Measurements from ENCODE around the gene PAXX.

The PAXX gene

GRCh38 chr9:137034039-137034708 lies 42.0 kb downstream of the PAXX start:
- H3K4me3 ChIP-seq (ENCODE audit: low read length): no peak overlapping the region
- TF ChIP-seq ZNF274 (IDR thresholded peaks at IDR 0.05; ENCODE audit: low read depth, low read length): no peak

GRCh38 chr9:137034709-137035506 lies 42.7 kb downstream of the PAXX start:
- no peak overlapping the region for H3K4me3 ChIP-seq (ENCODE audit: low read length)
- no peak for TF ChIP-seq ZNF274 (IDR thresholded peaks at IDR 0.05; ENCODE audit: low read depth, low read length)

- H3K4me3 ChIP-seq (ENCODE audit: low read length): no peak overlapping the region
- TF ChIP-seq ZNF274 (IDR thresholded peaks at IDR 0.05; ENCODE audit: low read depth, low read length): no peak
These were observed 43.2 kb downstream of the PAXX start for GRCh38 chr9:137035507-137035834.

GRCh38 chr9:137035937-137036336 lies 43.7 kb downstream of the PAXX start:
- no peak for TF ChIP-seq ZNF274 (IDR thresholded peaks at IDR 0.05; ENCODE audit: low read depth, low read length)
- H3K4me3 ChIP-seq (ENCODE audit: low read length): no peak overlapping the region

- no peak for TF ChIP-seq ZNF274 (IDR thresholded peaks at IDR 0.05; ENCODE audit: low read depth, low read length)
- H3K4me3 ChIP-seq (ENCODE audit: low read length): no peak overlapping the region
These were observed 44.8 kb downstream of the PAXX start for GRCh38 chr9:137037035-137037434.

- TF ChIP-seq ZNF274 (IDR thresholded peaks at IDR 0.05; ENCODE audit: low read depth, low read length): no peak
- no peak overlapping the region for H3K4me3 ChIP-seq (ENCODE audit: low read length)
These were observed 45.3 kb downstream of the PAXX start for GRCh38 chr9:137037483-137037882.

- no peak overlapping the region for H3K4me3 ChIP-seq (ENCODE audit: low read length)
- TF ChIP-seq ZNF274 (IDR thresholded peaks at IDR 0.05; ENCODE audit: low read depth, low read length): no peak
These were observed 46.7 kb downstream of the PAXX start for GRCh38 chr9:137038916-137039315.

- H3K4me3 ChIP-seq (ENCODE audit: low read length): no peak overlapping the region
- TF ChIP-seq ZNF274 (IDR thresholded peaks at IDR 0.05; ENCODE audit: low read depth, low read length): no peak
These were observed 47.6 kb downstream of the PAXX start for GRCh38 chr9:137039611-137040366.

- TF ChIP-seq ZNF274 (IDR thresholded peaks at IDR 0.05; ENCODE audit: low read depth, low read length): no peak
- H3K4me3 ChIP-seq (ENCODE audit: low read length): no peak overlapping the region
These were observed 48.3 kb downstream of the PAXX start for GRCh38 chr9:137040568-137040967.

GRCh38 chr9:137041124-137041523 lies 48.9 kb downstream of the PAXX start:
- TF ChIP-seq ZNF274 (IDR thresholded peaks at IDR 0.05; ENCODE audit: low read depth, low read length): no peak
- H3K4me3 ChIP-seq (ENCODE audit: low read length): no peak overlapping the region

- TF ChIP-seq ZNF274 (IDR thresholded peaks at IDR 0.05; ENCODE audit: low read depth, low read length): no peak
- H3K4me3 ChIP-seq (ENCODE audit: low read length): no peak overlapping the region
These were observed 50.8 kb downstream of the PAXX start for GRCh38 chr9:137042751-137043727.
